NCI-H1694 (cell line): ENCODE measurements around the gene ZDHHC22.
A peak's percentile ranks its signal among the peaks of the same experiment; 100 is the strongest.

Experiments used
- DNase-seq: peaks from one replicate; lab custom pipeline; 2025; lab: John Stamatoyannopoulos, UW

Gene ZDHHC22

DNA sequence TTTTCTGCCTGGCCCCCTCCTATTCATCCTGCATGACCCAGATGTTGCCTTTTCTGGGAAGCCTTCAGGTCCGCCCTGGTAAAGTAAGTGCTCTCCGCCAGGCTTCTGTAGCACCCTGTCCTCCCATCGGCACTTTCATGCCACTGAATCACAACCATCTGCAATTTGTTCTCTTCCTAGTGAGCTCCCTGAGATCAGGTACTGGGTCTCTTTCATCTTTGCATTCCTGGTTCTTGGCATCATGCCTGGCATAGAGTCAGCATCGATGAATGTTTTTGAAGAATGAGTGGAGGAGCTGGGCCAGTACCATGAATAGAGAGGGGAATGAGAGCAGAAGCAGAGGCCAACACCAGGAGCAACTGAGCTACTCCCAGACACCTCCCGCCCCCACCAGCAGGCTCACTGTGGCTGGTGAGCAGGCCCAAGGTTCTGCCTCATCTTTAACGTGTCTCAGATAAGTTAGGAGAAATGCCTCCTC, 13.1 kb downstream of the ZDHHC22 start:
- DNase-seq = peak; percentile 59

DNA sequence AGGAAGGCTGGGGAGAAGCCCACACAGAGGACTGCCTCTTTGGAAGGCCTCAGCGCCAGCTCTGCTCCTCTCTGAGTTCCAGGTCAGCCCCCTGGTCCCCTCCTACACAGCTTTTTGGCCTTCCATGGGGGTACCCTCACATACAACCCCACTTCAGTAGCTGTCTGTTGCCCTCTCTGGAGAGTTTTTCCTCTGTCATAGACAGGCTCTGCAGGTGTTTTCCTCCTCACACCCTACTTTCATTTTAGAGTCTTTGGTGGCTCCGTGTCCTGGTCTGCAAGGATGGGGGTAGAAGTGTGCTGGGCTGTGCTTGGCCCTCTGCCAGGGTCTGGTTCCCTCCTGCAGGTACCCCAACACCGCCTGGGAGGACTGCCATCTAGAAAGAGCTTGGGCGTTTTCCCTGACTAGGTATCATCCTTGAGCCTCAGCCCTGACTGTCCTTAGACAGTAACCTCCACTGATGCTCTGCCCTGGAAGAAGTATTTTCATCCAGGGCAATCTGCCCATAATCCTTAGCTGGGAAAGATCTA, 15.1 kb downstream of the ZDHHC22 start:
- DNase-seq = no peak

DNA sequence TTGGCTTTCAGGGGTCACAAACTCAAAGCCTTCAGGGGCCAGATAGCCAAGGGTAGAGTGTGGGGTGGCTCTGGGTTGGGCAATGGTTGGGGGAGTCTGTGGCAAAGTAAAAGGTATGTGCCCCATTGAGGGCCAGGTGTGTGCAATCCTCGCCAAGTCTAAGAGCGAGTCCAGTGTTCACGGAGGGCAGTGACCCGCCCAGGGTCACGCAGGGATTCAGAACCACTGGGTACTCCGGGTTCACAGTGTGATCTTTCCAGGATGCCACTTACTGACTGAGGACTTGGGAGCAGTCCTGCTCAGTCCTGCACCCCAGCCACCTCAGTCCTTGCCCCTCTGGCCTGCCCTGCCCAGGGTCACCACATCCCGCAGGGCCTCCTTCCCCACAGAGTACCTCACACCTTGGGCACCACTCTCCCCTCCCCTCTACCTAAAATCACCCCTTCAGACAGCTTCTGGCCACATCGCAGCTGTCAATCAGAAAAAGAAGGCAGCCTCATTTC, 15.7 kb downstream of the ZDHHC22 start:
- DNase-seq = no peak

DNA sequence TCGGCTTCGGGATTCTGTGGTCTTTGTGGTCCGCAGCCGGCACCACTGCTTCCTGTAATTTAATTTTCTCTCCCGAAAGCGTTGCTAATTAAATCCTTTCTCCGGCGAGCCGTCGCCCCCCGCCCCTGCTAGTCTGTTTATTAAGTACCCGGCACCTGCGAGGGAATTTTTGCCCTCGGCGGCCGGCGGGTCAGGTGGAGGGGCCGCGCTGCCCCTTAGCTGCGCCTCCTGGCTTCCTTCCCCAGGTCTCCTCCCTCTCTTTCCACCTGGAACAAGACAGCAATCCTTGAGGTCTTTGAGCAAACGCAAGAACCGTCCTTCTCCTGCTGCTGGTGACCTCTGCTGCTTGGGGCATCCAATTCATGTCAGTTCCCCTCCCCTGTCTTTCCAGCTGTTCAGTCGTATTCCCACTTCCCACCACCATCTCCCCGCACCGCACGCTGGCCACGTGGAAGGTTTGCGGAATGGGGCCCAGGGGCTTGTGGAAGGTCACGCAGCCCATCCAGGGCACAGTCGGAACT, 16.2 kb downstream of the ZDHHC22 start:
- no peak for DNase-seq

DNA sequence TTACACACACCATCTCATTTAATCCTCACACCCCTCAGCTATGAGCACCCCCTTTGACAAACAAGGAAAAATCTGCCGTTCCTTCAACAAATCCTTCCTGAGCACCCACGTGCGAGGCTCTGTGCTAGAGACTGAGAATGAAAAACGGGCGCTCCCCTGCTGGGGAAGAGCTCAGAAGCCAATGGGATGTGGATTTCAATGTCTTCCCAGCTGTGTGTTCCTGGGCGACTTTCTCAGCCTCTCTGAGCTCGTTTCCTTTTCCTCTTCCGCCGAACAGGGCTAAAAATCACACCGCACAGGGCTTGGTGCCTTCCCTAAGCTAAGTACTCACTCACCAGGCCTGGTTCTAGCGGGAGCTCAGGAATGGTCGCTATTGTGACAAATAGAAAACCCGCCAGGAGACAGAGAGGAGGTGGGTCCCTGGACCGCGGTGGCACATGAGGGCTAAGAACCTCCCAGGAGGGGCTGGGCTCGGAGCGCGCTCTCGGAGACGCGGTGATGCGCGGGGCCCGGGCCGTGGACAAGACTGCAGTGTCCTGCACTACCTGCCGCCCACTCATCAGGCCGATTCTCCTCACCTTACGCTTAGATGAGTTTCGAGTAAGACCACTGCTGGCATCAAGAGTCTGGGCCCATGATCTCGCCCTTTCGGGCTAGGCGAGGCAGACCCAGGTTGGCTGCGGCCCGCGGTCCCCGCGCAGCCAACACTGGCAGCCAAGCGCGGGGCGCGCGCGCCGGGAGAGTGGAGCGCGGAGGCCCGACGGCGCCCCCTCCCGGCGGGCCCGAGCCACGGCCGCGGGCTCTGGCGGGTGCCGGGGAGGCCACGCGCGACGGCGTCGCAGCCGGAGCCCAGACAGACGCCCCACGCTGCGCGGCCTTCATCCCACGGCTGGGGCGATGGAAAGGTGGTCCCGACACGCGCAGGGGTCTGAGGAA, 17.0 kb downstream of the ZDHHC22 start:
- DNase-seq = peak; percentile 96

DNA sequence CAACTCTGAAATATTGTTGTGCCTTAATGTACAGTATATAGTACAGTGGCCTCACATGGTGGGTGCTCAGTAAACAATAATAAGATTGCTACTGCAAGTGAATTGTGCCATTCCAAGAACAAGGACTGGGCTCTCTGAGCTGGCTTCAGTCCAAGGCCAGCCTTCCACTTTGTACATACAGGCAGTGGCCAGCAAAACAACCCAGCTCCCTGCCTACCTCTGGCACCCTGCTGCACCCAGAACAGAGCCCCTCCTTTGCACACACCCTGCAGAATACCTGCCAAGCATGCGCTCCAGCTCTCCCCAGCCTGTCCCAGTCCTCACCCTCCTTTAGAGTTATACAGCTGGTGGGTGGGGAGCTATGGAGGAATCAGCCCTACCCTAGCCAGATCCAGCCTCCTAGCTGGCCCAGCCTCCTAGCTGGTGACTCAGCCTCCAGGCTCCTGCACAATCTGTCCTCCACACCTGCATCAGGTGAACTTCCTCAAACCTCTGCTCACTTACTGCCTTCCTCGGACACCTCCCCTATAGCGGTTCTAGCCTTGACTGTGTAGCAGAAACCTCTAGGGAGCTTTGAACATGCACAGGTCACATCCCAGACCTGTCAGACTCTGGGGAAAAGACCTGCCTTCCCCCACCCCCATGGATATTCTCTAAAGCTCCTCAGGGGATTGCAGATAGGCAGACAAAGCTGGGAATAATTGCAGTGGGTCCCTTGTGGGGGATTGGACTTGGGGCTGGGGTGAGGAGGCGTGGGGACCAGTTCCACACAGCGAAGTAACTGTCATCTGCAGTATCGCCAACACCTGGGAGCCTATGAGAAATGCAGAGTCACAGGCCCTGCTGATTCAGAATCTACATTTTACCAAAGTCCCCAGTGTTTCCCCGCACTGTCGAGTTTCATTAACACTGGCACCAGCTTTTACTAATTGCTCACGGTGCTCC, 17.9 kb downstream of the ZDHHC22 start:
- peak; percentile 94 for DNase-seq

DNA sequence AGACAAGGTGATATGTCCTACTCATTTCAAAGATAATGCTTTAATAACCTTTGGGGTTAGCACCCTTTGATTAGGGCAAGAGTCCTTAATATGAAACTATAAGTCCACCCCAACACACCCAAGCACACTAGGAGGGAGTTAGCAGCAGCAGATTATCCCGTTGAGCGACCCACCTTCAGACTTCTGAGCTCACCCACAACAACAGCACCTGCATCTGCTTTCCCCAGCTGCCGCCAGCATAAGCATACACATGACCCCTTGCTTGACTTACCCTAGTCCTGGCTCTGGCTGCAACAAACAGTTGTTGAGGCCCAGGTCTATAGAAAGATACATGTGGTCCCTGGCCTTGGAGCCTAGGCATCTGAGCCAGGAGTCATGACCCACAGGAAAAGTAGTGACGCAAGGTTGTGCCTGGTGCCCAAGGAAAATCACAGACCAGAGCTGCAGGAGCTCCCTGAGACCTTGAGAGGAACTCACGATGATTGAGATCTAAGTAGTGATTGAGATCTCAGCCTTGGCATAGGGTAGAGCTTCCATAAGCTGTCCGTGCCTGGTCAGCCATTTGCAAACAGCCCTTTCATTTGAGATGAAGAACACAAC, 19.0 kb downstream of the ZDHHC22 start:
- peak; percentile 42 for DNase-seq

DNA sequence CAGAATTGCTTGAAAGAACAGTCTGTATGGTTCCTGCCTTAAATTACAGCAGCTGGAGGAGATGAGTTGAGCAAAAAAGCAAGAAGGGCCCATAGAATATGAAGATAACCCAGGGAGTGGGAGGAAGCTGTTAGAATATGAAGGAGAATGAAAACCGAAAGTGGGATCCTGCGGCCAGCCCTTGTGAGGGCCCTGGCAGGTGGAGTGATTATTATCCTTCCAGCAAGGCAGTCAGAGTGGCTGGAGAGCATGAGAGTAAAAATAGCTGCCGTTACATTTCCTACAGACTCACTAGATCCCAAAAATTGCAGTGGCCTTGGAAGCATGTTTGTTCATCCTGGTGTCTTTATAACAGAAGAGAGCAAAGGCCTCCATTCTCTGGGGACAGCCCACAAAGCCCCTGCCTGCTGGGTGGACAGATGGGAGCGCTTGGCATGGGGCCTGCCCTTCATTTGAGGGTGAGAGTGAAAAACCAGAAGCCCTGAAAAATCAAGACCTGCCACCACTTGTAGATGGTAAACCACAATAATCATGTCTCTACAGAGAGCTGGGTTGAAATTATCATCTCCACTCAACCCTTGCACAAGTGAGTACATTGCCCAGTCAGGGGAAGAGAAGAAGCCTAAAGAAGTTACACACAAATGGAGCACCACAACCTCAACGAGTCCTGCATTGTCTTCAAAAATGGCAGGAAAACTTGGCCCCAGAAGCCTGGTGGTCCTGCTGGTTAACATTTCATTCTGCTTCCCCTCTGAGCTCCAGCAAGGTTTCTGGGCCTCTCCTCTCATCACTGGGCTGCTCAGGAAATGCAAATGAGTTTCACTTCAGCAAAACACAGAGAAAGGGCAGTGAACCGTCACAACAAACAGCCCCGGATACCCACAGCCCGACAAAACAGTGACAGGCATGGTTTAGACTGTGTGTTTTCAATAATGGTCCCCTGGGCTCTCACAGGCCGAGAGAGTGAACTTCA, 20.5 kb downstream of the ZDHHC22 start:
- peak; percentile 99 for DNase-seq

DNA sequence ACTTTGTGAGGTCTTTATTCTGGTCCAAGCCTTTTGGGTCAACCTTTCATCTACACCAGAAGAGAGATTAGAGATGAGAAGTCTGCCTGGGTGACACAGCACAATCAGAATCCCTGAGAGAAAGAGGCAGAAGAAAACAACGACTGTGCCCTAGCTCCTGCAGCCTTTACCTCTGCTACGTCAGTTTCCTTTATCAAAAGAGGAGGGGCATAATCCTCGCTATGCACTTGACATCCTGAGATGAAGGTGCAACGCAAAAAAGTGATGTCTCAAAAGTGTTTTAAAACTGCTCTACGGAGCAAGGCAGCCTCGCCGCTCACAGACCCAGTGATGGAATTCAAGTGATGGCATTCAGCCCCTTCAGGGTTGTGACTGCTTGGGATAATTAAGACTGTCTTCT, 21.7 kb downstream of the ZDHHC22 start:
- no peak for DNase-seq

DNA sequence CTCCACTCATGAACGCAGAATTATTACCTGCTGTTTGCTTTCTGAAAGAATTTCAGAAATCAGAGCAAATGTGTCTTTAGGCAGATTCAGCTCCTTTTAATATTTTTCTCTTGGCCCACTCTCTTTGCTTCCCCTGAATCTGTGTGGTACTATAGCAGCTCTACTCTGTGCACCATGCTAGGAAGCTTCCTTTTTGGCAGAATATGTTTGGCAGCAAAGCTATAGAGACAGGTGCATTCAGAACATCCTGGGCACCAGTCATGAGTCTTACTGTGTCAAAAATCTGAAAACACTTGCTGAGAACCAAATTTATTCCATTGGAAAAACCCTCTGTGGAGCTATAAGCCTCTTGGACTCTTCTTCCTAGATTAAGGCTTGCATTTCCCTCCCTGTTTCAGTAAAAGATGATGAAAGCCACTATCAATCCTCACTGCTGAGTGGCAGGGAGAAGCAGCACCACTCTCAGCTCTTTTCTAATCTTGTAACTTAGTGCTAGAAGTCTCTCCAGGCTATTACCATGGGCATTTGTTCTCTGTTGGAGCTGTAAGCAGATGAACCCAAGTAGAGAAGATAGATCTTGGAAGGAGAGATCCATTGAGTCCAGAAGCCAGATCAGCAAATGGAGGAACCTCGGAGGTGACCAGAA, 25.3 kb downstream of the ZDHHC22 start:
- DNase-seq = no peak

DNA sequence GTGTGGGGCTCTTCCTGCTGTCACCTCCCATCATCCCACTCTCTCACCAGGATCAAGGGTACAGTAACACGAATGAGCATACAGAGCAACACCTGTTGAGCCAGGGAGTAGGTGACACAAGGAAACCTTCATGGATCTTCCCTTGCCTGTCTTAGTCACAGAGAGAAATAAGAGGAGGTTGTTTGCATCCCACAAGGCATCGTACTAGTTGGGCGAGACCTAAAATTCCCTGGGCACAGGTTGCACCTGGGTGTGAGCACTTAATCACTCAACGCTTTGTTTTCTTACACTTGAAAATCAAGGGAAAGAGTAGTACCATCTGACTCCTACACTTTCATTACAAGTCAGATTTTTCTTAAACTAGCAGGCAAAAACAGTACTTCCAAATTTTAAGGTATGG, 27.0 kb downstream of the ZDHHC22 start:
- no peak for DNase-seq

DNA sequence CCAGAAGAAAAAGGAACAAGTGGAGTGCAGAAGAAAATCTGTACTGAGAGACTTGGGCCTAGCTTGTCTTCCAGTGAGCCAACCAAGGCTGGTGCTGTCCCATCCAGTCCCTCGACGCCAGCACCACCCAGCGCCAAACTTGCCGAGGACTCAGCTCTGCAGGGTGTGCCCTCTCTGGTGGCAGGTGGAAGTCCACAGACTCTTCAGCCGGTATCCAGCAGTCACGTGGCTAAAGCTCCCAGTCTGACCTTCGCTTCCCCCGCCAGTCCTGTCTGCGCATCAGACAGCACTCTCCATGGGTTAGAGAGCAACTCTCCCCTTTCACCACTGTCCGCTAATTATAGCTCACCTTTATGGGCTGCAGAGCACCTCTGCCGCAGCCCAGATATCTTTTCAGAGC, 27.9 kb downstream of the ZDHHC22 start:
- DNase-seq = no peak

DNA sequence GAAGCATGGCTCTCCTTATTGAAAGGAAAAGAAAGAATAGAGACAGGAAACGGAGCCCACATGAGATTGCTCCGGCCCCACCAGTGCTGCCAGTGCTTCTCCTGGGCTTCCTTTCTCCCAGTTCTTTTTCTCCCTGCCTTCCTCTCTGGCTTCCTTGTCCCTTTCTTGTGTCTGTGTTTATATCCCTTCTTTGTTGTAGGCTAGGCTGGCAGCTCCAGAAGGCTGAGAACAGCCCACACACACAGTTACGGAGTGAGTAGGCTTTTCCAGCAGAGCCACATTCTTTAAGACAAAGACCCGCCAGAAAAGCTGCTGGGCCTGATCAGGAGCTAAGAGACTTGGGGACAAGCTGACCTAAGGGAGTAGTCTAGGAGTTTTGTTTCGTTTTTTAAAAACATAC, 30.6 kb downstream of the ZDHHC22 start:
- no peak for DNase-seq

DNA sequence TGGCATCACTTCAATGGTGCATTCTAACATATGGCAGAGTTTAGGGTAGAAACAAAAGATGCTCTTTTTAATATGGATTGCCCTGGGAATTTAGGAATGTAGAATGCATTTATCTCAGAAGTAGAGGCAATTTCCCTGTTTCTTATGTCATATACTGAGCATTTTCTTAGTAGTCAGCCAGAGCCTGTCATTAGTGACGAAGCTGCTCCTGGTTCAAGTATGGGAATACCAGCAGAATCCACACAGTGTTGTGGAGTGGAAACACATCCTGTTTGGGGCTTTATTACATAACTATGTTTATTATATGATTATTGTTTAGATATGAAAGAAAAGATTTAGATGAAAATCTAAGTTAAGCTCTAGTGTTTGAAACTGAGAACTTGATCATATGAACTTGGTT, 31.3 kb downstream of the ZDHHC22 start:
- no peak for DNase-seq

DNA sequence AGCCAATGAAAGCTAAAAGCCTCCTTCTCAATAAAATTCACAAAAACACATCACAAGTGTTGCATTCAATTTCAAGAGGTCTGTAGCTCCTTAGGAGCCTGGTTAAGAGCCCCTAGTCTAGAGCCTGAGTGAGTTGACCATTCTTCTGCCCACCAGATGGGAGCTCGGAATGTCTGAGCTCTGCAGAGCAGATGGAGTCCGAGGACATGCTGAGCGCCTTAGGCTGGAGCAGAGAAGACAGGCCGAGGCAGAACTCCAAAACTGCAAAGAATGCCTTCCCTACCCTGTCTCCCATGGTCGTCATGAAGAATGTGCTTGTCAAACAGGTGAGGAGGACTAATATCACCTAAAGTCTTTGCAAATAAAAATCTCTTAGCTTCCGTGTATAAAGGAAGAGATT, 31.9 kb downstream of the ZDHHC22 start:
- no peak for DNase-seq

DNA sequence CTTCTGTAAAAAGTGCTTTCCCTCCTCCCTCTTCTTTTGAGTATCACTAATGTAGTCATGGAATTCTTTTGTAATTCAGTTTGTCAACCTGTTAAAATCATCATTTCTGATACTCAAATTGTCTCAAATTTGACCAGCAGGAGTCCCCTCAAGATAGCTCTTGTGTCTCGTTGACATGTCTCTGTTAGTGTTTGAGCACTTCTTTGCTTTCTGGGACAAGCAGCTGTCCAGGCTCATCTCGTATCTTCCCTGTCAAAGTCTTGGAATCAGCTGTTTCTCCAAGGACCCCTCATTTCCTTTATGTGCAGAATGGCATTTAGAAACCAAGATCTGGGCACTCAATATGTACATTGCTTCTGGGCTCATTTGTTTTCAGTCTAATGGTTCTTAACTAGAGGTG, 32.8 kb downstream of the ZDHHC22 start:
- DNase-seq = no peak

DNA sequence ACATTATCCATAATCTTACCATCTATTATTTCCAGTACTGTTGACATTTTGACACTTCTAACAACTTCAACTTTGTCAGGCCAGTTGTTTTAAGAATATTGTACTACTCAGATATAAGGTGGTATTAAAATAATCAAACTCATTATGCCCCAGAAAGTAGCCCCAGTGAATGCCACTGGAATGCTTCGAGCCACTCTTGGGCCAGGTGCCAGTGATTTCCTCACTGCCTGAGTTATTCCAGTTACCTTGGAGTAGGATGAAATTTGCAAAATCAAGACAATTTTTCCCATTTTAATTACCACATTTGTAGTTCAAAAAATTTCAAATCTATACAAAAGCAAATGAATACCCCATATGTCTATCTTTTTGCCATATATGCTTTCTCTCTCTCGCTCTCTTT, 34.4 kb downstream of the ZDHHC22 start:
- no peak for DNase-seq

DNA sequence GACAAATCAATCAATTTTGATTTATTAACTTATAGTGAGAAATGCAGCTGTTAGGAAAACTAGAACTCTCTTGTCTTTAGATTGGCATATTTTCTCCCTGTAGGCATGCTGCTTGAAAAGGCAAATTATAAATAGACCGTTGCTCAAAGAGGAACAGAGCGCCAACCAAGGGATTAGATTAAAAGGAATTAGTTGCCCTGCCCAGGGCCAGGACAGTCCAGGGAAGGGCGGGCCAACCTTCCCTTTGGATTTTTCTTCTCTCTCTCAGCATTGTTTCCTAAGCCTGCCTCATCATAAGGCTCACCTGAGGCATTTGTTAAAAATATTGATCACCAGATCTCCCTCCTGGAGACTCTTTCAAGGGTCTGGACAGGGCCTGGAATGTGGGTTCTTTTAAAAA, 34.9 kb downstream of the ZDHHC22 start:
- DNase-seq = no peak

DNA sequence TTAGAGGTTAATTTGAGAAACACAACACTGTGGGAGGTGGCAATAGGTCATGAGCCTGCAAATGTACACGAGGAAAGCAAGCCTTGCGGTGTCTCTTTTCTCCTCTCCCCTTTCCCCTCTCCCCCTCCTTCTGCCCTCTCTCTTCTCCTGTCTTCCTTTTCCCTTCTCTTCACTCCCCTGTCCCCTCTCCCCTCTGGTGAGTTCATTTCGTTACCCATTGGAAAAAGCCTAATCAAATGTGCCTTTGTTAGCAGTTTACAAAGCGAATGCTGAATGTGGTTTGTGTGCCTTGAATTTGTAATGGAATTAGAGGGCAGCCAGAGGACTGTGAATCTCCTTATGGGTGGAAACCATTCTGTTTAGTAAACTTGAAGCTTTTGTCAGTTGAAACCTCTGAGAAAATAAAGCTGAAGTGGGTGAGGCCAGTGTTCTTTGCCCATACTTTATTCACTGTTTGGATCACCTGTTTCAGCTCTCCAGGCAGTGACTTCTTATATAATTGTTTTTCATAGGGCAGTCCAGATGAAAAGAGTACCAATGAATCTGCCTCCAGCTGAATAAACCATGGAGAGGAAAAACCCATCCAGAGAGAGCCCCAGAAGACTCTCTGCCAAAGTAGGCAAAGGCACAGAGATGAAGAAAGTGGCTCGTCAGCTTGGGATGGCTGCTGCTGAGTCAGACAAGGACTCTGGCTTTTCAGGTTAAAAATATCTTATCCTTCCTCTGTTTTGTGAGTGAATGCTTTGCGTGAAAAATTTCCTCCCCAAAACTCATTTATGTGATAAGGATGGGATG, 36.2 kb downstream of the ZDHHC22 start:
- DNase-seq = no peak
